Gastroesophageal sphincter (tissue), 4 donors: ENCODE measurements around the gene ZNF69. TPM values are rescaled to one million over a fixed set of nuclear protein-coding genes. Genes with fewer than 3 reads are reported as not detected.
"Not testable (repeated sequence)": the region's sequence is repeated elsewhere in the genome, so short reads cannot be mapped to it uniquely, and the experiment has no call there.

ENCODE experiments used
- ATAC-seq: fragments of 150-250 bp; one replicate; pipeline ENCODE4 v1.9.1; 2016; ENCODE audit warnings: mild to moderate bottlenecking, moderate library complexity
- H3K27ac ChIP-seq, 4 donors: fragments of 200-600 bp; sonication (generic) in 3 of 4; 1 replicate in 3 of 4; 2 replicates in 1 of 4; pipeline ENCODE4 v1.5.1; 2016 to 2019
- H3K27me3 ChIP-seq: fragments of 200-600 bp; sonication (generic); one replicate; pipeline ENCODE4 v1.5.1; 2019
- H3K36me3 ChIP-seq, 2 donors: fragments of 200-600 bp; sonication (generic); one replicate each; pipeline ENCODE4 v1.5.1; 2019; ENCODE audit warnings: control low read depth in 1 of 2
- H3K4me1 ChIP-seq, 3 donors: fragments of 200-600 bp; sonication (generic); 1 replicate in 2 of 3; 2 replicates in 1 of 3; pipeline ENCODE4 v1.5.1; 2016 to 2019; ENCODE audit warnings: control low read depth in 2 of 3
- H3K4me3 ChIP-seq, 2 donors: fragments of 200-600 bp; sonication (generic); one replicate each; pipeline ENCODE4 v1.5.1; 2019; ENCODE audit warnings: mild to moderate bottlenecking in 1 of 2, moderate library complexity in 1 of 2
- H3K9me3 ChIP-seq, 3 donors: fragments of 200-600 bp; sonication (generic); one replicate each; pipeline ENCODE4 v1.5.1; 2017 to 2019; ENCODE audit warnings: control low read depth in 2 of 3
- EP300 ChIP-seq: sonication (generic); formaldehyde crosslinking; IDR thresholded peaks from one replicate; pipeline ENCODE4 v1.6.1; 2017; ENCODE audit warnings: antibody characterized with exemption, mild to moderate bottlenecking
- POLR2A ChIP-seq, 2 donors: fragments of 450-650 bp; IDR thresholded peaks; one replicate each; pipeline ENCODE4 v1.6.1; 2017; ENCODE audit warnings: antibody characterized with exemption in 2 of 2, mild to moderate bottlenecking in 2 of 2, moderate library complexity in 1 of 2
- POLR2AphosphoS5 ChIP-seq: sonication (generic); formaldehyde crosslinking; IDR thresholded peaks from one replicate; pipeline ENCODE4 v1.6.1; 2017; ENCODE audit warnings: antibody characterized with exemption
- WGBS, 2 donors: methylation state at CpG; one replicate each; pipeline ENCODE4 v1.1.5; 2018; ENCODE audit warnings: low coverage in 1 of 2; 5-methylcytosine and 5-hydroxymethylcytosine counted together
- total RNA-seq, 4 donors: library from RNA; depleted of rRNA; stranded (reverse); fragments of >200 nt; gene quantifications; one replicate each; pipeline ENCODE4 v1.1.0, GENCODE V29; 2016
- TF ChIP-seq, protein P1 (sequence below), 4 experiments: fragments of 200-600 bp in 2 of 4; fragments of 450-650 bp in 2 of 4; sonication (generic) in 1 of 4; IDR thresholded peaks; one replicate each; pipeline ENCODE4 v1.5.1; 2017 to 2019; ENCODE audit warnings: antibody characterized with exemption in 4 of 4, mild to moderate bottlenecking in 2 of 4, moderate library complexity in 2 of 4

Gene ZNF69
- total RNA-seq, 4 donors from 2014 or later, result 3.5 to 13.6 (median 9.1) TPM

DNA sequence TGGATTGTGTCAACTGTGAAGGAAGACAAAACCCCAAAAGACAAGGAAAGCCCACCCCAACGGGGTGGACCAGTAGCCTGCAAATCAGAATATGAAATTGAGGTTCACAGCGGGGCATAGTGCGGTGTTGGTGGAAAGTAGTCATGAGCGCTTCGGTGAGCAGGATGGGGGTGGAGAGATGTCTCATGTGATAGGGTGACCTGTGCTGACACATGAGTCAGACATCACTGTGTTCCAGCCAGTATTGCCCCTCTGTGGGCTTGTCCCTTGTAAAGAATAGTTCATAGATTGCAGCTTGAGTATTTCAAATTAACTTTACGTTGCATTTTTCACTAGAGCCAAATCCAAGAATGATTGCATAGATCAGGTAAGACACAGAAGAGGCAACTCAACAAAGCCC lies 7.3 kb downstream of the ZNF69 start:
- no peak overlapping the region for H3K27ac ChIP-seq
- no peak overlapping the region for H3K4me3 ChIP-seq
- no peaks in the 10 kb centered on the region for H3K27me3 ChIP-seq
- peaks cover 0 to 16% (median 0%) of the 10 kb centered on the region in 3 donors for H3K9me3 ChIP-seq
- H3K36me3 ChIP-seq, result peaks cover 0 to 3% of the 10 kb centered on the region in 2 donors
- TF ChIP-seq, protein P1, sequence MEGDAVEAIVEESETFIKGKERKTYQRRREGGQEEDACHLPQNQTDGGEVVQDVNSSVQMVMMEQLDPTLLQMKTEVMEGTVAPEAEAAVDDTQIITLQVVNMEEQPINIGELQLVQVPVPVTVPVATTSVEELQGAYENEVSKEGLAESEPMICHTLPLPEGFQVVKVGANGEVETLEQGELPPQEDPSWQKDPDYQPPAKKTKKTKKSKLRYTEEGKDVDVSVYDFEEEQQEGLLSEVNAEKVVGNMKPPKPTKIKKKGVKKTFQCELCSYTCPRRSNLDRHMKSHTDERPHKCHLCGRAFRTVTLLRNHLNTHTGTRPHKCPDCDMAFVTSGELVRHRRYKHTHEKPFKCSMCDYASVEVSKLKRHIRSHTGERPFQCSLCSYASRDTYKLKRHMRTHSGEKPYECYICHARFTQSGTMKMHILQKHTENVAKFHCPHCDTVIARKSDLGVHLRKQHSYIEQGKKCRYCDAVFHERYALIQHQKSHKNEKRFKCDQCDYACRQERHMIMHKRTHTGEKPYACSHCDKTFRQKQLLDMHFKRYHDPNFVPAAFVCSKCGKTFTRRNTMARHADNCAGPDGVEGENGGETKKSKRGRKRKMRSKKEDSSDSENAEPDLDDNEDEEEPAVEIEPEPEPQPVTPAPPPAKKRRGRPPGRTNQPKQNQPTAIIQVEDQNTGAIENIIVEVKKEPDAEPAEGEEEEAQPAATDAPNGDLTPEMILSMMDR (IDR thresholded peaks at IDR 0.05), result no peak
- TF ChIP-seq EP300 (no peak), POLR2A (IDR thresholded peaks at IDR 0.05) (no peak), POLR2AphosphoS5 (no peak)
- WGBS, 2 donors, result 86 to 96% methylated on average over 5 of the region's 6 CpGs
- ATAC-seq, result no peak
- H3K4me1 ChIP-seq, result no peaks in the 10 kb centered on the region

- no peaks in the 10 kb centered on the region for H3K27me3 ChIP-seq
- no peak overlapping the region for H3K27ac ChIP-seq
- TF ChIP-seq, protein P1 (IDR thresholded peaks at IDR 0.05), result no peak
- no peak for TF ChIP-seq POLR2A (IDR thresholded peaks at IDR 0.05)
- TF ChIP-seq POLR2AphosphoS5, result no peak
- TF ChIP-seq EP300, result no peak
- no peak for ATAC-seq
- peaks cover 3 to 80% (median 4%) of the 10 kb centered on the region in 3 donors for H3K9me3 ChIP-seq
- no peaks in the 10 kb centered on the region for H3K4me1 ChIP-seq
- WGBS, 2 donors, result 100% methylated on average over 3 of the region's 3 CpGs; no CpG with 5 or more reads in 1 of the 2 donors
- peaks cover 4 to 47% of the 10 kb centered on the region in 2 donors for H3K36me3 ChIP-seq
- no peak overlapping the region for H3K4me3 ChIP-seq
Observed at GRCh38 chr19:11902228-11902627, 14.6 kb downstream of the ZNF69 start.

GRCh38 chr19:11905928-11906327 lies 18.3 kb downstream of the ZNF69 start:
- no peaks in the 10 kb centered on the region for H3K27me3 ChIP-seq
- no peak overlapping the region for H3K27ac ChIP-seq
- peaks cover 4 to 47% of the 10 kb centered on the region in 2 donors for H3K36me3 ChIP-seq
- WGBS, 2 donors, result 90% methylated on average over 3 of the region's 3 CpGs; no CpG with 5 or more reads in 1 of the 2 donors
- peaks cover 3 to 88% (median 4%) of the 10 kb centered on the region in 3 donors for H3K9me3 ChIP-seq
- no peak for TF ChIP-seq POLR2A (IDR thresholded peaks at IDR 0.05)
- TF ChIP-seq, protein P1 (IDR thresholded peaks at IDR 0.05), result no peak
- no peak for TF ChIP-seq EP300
- H3K4me1 ChIP-seq, result no peaks in the 10 kb centered on the region
- ATAC-seq, result no peak
- no peak overlapping the region for H3K4me3 ChIP-seq

DNA sequence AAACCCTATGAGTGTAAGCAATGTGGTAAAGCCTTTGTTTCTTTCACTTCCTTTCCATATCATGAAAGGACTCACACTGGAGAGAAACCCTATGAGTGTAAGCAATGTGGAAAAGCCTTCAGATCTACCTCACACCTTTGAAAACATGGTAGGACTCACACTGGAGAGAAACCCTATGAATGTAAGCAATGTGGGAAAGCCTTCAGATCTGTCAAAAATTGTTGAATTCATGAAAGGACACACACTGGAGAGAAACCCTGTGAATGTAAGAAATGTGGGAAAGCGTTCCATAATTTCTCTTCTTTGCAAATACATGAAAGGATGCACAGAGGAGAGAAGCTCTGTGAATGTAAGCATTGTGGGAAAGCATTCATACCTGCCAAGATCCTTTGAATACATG lies 24.4 kb downstream of the ZNF69 start:
- not testable (repeated sequence) for H3K27ac ChIP-seq, H3K27me3 ChIP-seq, ATAC-seq, H3K4me3 ChIP-seq, H3K4me1 ChIP-seq
- peaks cover 0 to 89% (median 0%) of the 10 kb centered on the region in 3 donors for H3K9me3 ChIP-seq
- H3K36me3 ChIP-seq, result peaks cover 0 to 11% of the 10 kb centered on the region in 2 donors
- WGBS, 2 donors, result 100% methylated on average over 1 of the region's 1 CpG; no CpG with 5 or more reads in 1 of the 2 donors

- peaks cover 0 to 63% (median 0%) of the 10 kb centered on the region in 3 donors for H3K9me3 ChIP-seq
- WGBS, 2 donors, result 86 to 95% methylated on average over 1 to 4 of the region's 4 CpGs
Observed at GRCh38 chr19:11914417-11915051, 27.0 kb downstream of the ZNF69 start.

DNA sequence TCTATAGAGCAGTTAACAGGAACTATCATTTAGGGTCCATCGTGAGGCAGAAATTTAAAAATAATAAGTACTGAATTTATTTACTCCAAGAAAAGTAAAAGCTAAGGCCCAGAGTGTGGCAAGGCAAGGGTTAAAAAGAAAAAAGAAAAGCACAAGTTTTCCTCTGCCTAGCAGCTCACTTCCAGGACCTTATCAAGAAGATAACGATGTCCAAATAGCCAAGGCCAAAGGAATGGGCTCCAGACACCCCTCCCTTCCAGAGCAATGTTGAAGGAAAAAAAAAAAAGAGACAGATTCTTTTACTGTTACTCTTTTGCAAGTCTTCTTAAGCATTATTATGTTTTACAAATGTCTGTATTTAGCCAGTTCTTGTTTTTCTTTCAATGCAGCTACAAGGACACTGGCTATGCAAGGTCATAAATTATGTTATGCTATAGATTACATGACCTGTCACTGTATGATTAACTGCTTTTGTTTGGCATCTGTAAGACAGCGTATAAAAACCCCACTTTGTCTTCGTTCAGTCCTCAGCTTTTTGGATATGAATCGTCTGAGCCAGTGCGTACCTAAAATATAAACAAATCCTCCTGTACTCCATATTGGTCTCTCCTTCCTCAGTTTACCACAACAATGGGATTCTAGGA lies 34.4 kb downstream of the ZNF69 start:
- H3K36me3 ChIP-seq, result no peaks in the 10 kb centered on the region
- H3K4me3 ChIP-seq, result no peak overlapping the region
- no peaks in the 10 kb centered on the region for H3K27me3 ChIP-seq
- no peak for ATAC-seq
- H3K27ac ChIP-seq, result no peak overlapping the region
- 7 to 25% methylated on average over 5 to 6 of the region's 6 CpGs for WGBS, 2 donors
- no peak for TF ChIP-seq POLR2A (IDR thresholded peaks at IDR 0.05)
- TF ChIP-seq, protein P1 (IDR thresholded peaks at IDR 0.05), result no peak
- no peak for TF ChIP-seq POLR2AphosphoS5
- no peak for TF ChIP-seq EP300
- no peaks in the 10 kb centered on the region for H3K9me3 ChIP-seq
- peaks cover 0 to 32% (median 9%) of the 10 kb centered on the region in 3 donors for H3K4me1 ChIP-seq

More at GRCh38 chr19:11914417-11915051, 27.0 kb downstream of the ZNF69 start:
- peaks cover 0 to 11% of the 10 kb centered on the region in 2 donors for H3K36me3 ChIP-seq
- not testable (repeated sequence) for H3K4me3 ChIP-seq, H3K4me1 ChIP-seq, ATAC-seq, H3K27ac ChIP-seq, H3K27me3 ChIP-seq
